ENCODE results near the gene IL1RAPL2.

Gene IL1RAPL2

DNA sequence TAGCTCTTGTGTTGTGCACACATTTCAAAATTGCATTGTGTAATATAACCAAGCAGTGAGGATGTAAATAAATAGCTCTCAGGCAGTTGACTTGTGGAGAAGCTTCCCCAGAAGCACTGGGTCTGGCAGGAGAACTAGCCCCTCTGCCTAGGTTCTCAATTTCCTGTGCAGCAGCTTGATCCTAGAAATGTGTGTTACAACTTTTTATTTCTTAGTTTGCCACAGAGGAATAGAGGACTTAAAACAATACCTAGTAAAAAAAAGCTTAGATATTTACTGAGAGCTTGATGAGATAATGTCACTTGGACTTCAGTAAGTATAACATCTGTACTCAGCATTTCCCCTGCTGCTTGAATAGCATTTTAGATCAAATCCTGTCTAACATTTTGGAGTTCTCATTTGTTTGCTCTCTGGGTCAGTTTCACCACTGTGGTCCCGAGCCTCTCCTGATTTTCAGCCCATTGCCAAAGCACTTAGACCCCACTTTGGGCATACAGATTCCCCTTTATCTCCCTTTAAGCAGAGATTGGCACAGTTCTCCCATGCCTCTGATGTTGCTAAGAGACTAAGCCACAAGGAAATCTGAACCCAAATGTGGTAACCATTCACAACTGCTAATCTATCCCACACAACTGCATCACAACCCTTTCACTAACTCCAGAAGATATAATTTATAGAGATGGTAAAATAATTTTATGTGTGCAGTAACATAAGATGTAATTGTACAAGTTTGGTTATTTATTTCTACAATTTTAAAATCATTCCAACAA, 1158.2 kb downstream of the IL1RAPL2 start:
- Mint-ChIP-seq H3K9me3 (no peaks in the 10 kb centered on the region), H3K36me3 (ENCODE audit: low read depth) (no peaks in the 10 kb centered on the region), H3K4me1 (ENCODE audit: low read depth) (no peaks in the 10 kb centered on the region), H3K27ac (no peak overlapping the region), H3K4me3 (no peak overlapping the region), H3K27me3 (no peaks in the 10 kb centered on the region)
- intact Hi-C loops (cut with micrococcal nuclease) = no loop called here

DNA sequence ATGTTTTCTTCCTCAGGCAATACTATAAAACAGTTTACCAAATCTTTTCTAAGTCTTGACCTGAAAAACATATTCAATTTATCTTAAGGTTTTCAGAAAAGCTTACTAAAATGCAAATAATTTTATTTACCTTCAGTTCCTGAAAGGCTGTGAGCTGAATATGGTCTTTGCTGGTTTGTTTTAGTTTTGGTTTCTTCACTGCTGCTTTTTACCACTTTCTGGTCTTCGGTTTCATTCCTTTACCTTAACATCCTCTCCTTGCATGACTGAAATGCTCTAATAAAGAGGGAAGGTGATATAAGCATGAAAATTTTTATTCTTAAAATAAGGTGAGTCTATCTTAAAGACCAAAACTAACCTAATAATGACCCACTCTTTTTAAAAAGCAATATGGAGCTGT, 1159.2 kb downstream of the IL1RAPL2 start:
- Mint-ChIP-seq H3K4me3 (no peak overlapping the region), H3K4me1 (ENCODE audit: low read depth) (no peaks in the 10 kb centered on the region), H3K27me3 (no peaks in the 10 kb centered on the region), H3K36me3 (ENCODE audit: low read depth) (no peaks in the 10 kb centered on the region), H3K27ac (no peak overlapping the region), H3K9me3 (peaks cover 9% of the 10 kb centered on the region)
- intact Hi-C loops (cut with micrococcal nuclease) = no loop called here

DNA sequence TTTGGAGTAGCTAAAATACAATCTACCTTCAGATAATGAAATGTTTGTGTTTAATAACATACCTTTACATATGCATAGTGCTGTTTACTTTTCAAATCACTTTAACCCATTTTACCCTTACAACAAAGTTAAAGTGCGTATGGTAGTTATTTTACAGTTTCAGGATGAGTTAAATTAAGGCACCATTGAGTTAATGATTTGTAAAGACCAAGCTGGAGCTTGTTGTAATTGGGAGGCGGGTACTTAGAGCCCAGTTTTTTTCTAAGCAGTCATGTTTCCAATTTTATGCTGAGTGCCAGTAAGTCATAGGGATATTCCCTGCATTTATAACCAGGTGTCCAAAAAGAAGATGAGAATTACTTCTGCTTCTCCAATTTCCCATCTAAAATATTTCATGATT, 1172.2 kb downstream of the IL1RAPL2 start:
- Mint-ChIP-seq H3K4me3 (no peak overlapping the region), H3K27me3 (no peaks in the 10 kb centered on the region), H3K4me1 (ENCODE audit: low read depth) (no peaks in the 10 kb centered on the region), H3K9me3 (no peaks in the 10 kb centered on the region), H3K27ac (no peak overlapping the region), H3K36me3 (ENCODE audit: low read depth) (no peaks in the 10 kb centered on the region)
- intact Hi-C loops (cut with micrococcal nuclease) = no loop called here

DNA sequence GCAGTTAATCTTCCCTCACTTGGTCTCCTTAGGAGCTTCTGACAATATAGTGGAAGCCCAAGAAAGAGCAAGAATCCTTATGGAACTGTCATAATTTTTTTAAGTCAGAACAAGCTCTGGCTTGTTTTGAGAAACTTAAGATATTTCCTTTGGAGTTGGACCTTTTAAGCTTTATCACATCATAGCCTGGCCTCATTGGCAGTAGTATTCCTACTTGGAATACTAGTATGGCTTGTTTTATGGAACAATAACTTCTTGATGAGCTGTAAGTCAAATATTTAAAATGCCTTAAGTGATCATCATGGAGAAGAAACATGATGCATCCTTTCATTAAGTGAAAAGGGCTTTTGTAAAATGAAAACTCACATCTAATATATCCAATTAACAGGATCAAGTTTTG, 1178.3 kb downstream of the IL1RAPL2 start:
- H3K9me3 Mint-ChIP-seq = no peaks in the 10 kb centered on the region
- no peaks in the 10 kb centered on the region for H3K27me3 Mint-ChIP-seq
- no peak overlapping the region for H3K27ac Mint-ChIP-seq
- H3K4me3 Mint-ChIP-seq = no peak overlapping the region
- intact Hi-C loops (cut with micrococcal nuclease) = no loop called here
- no peaks in the 10 kb centered on the region for H3K36me3 Mint-ChIP-seq (ENCODE audit: low read depth)
- no peaks in the 10 kb centered on the region for H3K4me1 Mint-ChIP-seq (ENCODE audit: low read depth)

DNA sequence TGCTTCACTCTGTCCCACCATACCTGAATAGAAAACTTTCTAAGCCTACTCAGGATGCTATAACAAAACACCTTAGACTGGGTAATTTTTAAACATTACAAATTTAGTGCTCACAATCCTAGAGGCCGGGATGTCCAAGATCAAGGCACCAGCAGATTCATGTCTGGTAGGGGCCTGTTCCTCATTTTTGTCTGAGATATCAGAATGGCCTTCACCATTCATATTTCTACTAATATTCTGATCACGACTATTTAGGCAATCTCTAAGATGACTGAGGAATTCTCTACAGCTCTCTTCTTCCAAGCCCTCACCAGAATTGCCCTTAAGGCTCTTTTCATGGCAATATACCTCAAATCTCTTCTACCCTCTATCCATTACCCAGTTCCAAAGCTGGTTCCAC, 1178.9 kb downstream of the IL1RAPL2 start:
- Mint-ChIP-seq H3K27me3 (no peaks in the 10 kb centered on the region), H3K4me1 (ENCODE audit: low read depth) (no peaks in the 10 kb centered on the region), H3K36me3 (ENCODE audit: low read depth) (no peaks in the 10 kb centered on the region), H3K9me3 (no peaks in the 10 kb centered on the region), H3K27ac (no peak overlapping the region), H3K4me3 (no peak overlapping the region)
- intact Hi-C loops (cut with micrococcal nuclease) = no loop called here

DNA sequence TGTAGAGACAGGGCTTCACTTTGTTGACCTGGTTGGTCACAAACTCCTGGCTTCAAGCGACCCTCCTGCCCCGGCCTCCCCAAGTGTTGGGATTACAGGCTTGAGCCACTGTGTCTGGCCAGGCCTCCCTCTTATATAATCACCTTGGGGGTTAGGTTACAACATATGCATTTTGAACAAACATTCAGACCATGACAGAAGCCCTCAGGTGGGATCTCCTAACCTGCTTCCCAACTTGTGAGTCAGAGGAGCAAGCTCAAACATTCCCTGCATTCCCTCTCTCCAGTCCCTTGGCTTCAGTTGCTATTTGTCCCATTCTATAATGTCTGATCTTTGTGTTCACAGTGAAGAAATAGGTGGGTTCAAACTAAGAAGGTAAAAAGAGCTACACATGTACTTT, 1179.9 kb downstream of the IL1RAPL2 start:
- Mint-ChIP-seq H3K27ac (no peak overlapping the region), H3K27me3 (no peaks in the 10 kb centered on the region), H3K9me3 (no peaks in the 10 kb centered on the region), H3K36me3 (ENCODE audit: low read depth) (no peaks in the 10 kb centered on the region), H3K4me1 (ENCODE audit: low read depth) (no peaks in the 10 kb centered on the region), H3K4me3 (no peak overlapping the region)
- intact Hi-C loops (cut with micrococcal nuclease) = no loop called here

DNA sequence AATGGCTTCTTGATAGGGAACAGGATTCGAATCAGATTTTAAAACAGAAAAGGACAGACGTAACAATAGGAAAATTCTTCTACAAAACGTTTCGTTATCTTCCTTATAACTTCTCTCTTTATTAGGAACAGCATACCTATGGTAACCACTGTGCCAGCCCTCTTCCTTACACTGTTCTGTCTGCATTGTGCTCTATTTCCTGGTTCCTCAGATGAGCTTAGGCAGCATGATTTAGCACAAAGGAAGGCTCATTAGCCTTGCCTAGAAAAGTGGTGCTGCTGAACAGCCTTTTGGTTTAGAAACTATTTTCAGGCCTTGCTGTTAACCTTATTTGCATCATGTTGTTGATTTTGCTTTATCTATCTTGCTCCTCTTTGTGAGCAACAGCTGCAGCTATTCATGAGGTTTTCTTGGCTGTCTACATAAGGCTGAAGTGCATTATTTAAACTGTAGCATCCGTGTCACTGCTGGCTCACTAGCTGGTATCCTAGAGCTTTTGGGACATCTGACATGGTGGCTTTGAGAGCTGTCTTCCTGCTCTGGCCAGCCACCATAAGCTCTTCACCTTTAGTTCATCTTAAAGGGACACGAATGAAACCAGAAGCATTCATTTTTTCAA, 1186.4 kb downstream of the IL1RAPL2 start:
- intact Hi-C loops (cut with micrococcal nuclease) = no loop called here
- no peaks in the 10 kb centered on the region for H3K9me3 Mint-ChIP-seq
- no peaks in the 10 kb centered on the region for H3K27me3 Mint-ChIP-seq
- no peak overlapping the region for H3K4me3 Mint-ChIP-seq
- H3K27ac Mint-ChIP-seq = no peak overlapping the region
- no peaks in the 10 kb centered on the region for H3K4me1 Mint-ChIP-seq (ENCODE audit: low read depth)
- H3K36me3 Mint-ChIP-seq (ENCODE audit: low read depth) = no peaks in the 10 kb centered on the region

DNA sequence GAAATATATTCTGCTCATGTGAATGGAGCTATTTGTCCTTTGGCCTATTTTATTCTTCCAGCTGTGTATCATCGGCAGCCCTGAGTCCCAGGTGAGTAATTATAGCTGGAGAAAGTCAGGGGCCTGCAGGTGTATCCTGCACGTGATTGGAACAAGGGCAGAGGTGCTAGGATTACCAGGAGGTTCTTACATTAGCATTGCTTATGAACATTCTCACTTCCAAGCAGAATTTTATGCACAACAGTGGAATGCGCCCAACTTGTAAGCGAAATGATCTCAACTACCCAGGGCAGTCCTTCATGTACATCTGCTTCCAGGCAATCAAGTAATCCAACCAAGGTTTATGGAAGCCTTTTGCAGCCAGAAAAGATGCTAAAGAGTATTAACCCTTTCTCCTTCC, 1187.4 kb downstream of the IL1RAPL2 start:
- no peak overlapping the region for H3K27ac Mint-ChIP-seq
- no peaks in the 10 kb centered on the region for H3K27me3 Mint-ChIP-seq
- no peak overlapping the region for H3K4me3 Mint-ChIP-seq
- H3K9me3 Mint-ChIP-seq = no peaks in the 10 kb centered on the region
- intact Hi-C loops (cut with micrococcal nuclease) = no loop called here
- no peaks in the 10 kb centered on the region for H3K36me3 Mint-ChIP-seq (ENCODE audit: low read depth)
- H3K4me1 Mint-ChIP-seq (ENCODE audit: low read depth) = no peaks in the 10 kb centered on the region

DNA sequence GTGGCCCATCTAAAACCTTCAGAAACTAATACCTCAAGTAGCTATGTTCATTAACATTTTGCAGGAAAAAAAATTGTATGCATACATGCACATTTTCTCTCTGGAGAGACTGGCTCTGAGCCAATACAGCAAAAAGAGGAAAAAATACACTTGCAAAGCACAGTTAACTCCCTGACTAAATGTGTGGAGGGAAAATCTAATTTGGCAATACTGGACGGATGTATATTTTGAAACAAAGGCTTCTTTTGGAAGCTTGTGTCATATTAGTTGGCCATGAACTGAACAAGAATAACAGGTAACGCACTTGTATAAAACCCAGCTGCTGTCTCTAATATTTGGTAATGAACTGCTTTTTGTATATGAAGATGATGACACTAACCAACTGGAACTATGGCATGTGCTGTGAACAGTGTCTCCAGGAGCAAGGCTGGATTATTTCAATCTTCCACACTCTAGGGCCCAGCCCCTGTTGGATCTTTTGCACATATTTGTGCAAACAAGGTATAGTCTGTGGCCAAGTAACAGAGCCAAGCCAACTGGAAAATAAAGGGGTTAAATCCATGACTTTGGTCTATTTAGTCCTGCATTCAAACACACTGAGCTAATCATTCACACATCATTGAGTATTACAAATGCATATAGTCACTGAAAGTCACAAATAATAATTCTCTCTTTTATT, 1188.4 kb downstream of the IL1RAPL2 start:
- no peak overlapping the region for H3K4me3 Mint-ChIP-seq
- H3K36me3 Mint-ChIP-seq (ENCODE audit: low read depth) = no peaks in the 10 kb centered on the region
- H3K27me3 Mint-ChIP-seq = no peaks in the 10 kb centered on the region
- no peaks in the 10 kb centered on the region for H3K4me1 Mint-ChIP-seq (ENCODE audit: low read depth)
- no peaks in the 10 kb centered on the region for H3K9me3 Mint-ChIP-seq
- intact Hi-C loops (cut with micrococcal nuclease) = no loop called here
- H3K27ac Mint-ChIP-seq = no peak overlapping the region

DNA sequence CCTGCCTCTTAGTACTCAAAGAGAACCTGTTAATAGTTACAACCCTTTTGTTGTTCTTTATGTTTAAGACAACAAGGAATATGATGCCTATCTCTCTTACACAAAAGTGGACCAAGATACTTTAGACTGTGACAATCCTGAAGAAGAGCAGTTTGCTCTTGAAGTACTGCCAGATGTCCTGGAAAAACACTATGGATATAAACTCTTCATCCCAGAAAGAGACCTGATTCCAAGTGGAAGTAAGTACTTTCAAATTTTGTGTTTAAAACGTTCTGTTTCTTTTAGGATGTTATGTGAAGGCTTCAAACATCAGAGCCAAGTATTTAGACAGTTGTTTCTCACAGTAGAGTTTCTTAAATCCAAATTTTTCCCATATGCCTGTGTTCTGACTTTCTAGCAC, 1189.1 kb downstream of the IL1RAPL2 start:
- no peaks in the 10 kb centered on the region for H3K4me1 Mint-ChIP-seq (ENCODE audit: low read depth)

DNA sequence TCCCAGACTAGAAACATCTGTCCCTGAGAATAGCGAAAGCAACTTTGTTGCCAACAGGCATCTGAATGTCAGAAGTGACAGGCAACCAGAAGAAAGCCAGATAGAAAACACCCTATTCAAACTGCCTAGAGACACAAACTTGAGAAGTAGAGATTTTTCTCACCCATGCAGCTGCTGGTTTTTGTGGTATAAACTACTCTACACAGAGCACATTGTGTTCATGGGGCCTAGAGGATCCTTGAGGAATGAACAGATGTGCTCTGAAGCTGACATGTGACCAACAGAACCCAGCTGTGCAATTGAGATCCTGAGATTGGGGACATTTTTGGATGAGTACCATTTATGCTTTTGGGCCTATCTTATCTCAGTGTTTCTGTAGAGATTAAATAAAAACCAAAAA, 1192.8 kb downstream of the IL1RAPL2 start:
- H3K27me3 Mint-ChIP-seq = no peaks in the 10 kb centered on the region
- intact Hi-C loops (cut with micrococcal nuclease) = no loop called here
- no peak overlapping the region for H3K4me3 Mint-ChIP-seq
- H3K36me3 Mint-ChIP-seq (ENCODE audit: low read depth) = no peaks in the 10 kb centered on the region
- H3K9me3 Mint-ChIP-seq = no peaks in the 10 kb centered on the region
- no peak overlapping the region for H3K27ac Mint-ChIP-seq
- no peaks in the 10 kb centered on the region for H3K4me1 Mint-ChIP-seq (ENCODE audit: low read depth)

More for the DNA sequence above, 1189.1 kb downstream of the IL1RAPL2 start:
- H3K36me3 Mint-ChIP-seq (ENCODE audit: low read depth) = no peaks in the 10 kb centered on the region
- intact Hi-C loops (cut with micrococcal nuclease) = no loop called here
- H3K27ac Mint-ChIP-seq = no peak overlapping the region
- no peaks in the 10 kb centered on the region for H3K27me3 Mint-ChIP-seq
- no peaks in the 10 kb centered on the region for H3K9me3 Mint-ChIP-seq
- H3K4me3 Mint-ChIP-seq = no peak overlapping the region

DNA sequence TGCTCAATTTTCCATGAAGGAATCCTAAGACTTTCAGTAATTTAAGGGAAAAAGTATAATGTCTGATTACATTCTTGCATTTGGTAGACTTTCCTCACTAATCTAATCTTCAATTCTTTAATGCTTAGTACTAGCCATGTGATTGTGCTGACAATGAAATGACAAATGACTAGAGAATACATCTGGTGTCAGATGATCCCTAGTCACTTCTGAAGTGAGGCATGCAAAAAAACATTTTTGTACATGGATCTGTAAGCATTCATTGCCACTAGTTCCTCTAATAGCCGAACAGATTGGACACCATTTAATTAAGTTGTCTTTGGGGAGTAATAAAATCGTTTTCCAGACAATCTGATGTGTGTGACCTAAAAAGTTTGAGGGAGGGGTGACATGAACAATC, 1193.6 kb downstream of the IL1RAPL2 start:
- no peaks in the 10 kb centered on the region for H3K36me3 Mint-ChIP-seq (ENCODE audit: low read depth)
- no peaks in the 10 kb centered on the region for H3K9me3 Mint-ChIP-seq
- no peak overlapping the region for H3K4me3 Mint-ChIP-seq
- no peak overlapping the region for H3K27ac Mint-ChIP-seq
- no peaks in the 10 kb centered on the region for H3K4me1 Mint-ChIP-seq (ENCODE audit: low read depth)
- intact Hi-C loops (cut with micrococcal nuclease) = no loop called here
- no peaks in the 10 kb centered on the region for H3K27me3 Mint-ChIP-seq

DNA sequence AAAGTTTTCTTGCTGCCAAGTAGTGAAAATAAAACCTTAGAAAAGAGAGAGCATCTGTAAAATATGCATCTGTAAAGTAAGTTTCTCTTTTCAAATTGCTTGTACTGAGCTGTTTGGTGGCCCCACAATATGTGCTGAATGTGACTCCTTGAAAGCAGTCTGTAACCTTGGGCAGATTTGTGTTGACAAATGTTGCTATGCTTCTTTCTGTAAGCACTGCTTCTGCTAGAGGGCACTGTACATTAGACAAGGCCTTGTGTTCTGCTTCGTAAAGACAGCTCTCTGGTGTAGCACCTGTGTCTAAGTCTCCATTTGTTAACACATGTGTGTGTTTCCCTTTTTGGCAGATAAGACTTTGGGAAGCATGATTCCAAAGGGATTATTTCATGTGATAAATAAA, 1199.7 kb downstream of the IL1RAPL2 start:
- no peaks in the 10 kb centered on the region for H3K9me3 Mint-ChIP-seq
- intact Hi-C loops (cut with micrococcal nuclease) = no loop called here

DNA sequence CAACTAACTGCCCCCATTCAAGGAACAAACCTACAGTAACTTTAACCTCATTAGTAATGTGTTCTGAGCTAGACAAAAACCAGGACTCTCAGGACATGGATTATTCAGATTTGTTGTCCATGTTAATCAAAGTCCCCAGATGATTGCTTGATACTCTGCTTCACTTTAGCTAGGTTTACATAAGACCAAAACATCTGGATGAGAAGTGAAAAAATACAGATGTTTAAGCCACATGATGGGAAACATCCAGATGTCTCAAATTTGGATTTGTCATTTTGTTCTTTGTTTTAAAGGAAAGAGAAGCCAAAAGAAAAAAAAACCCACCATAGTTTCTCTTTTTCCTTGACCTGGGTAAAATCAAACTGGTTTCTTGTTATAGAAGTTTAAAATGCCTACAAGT, 1207.8 kb downstream of the IL1RAPL2 start:
- Mint-ChIP-seq H3K9me3 (no peaks in the 10 kb centered on the region), H3K4me3 (no peak overlapping the region), H3K27ac (no peak overlapping the region), H3K4me1 (ENCODE audit: low read depth) (no peaks in the 10 kb centered on the region), H3K27me3 (no peaks in the 10 kb centered on the region), H3K36me3 (ENCODE audit: low read depth) (no peaks in the 10 kb centered on the region)
- intact Hi-C loops (cut with micrococcal nuclease) = no loop called here

More for the DNA sequence above, 1199.7 kb downstream of the IL1RAPL2 start:
- H3K4me3 Mint-ChIP-seq = no peak overlapping the region
- no peaks in the 10 kb centered on the region for H3K36me3 Mint-ChIP-seq (ENCODE audit: low read depth)
- no peaks in the 10 kb centered on the region for H3K27me3 Mint-ChIP-seq
- no peaks in the 10 kb centered on the region for H3K4me1 Mint-ChIP-seq (ENCODE audit: low read depth)
- no peak overlapping the region for H3K27ac Mint-ChIP-seq

Data from dendritic cell treated with granulocyte-macrophage colony-stimulating factor and Interleukin-4, amounts not matched to agents 40 ng/mL and 50 ng/mL, for 4 days (primary cell).